Breast epithelium (tissue), 4 donors: ENCODE data around the gene NTRK3. TPM values are rescaled to one million over a fixed set of nuclear protein-coding genes. Genes with fewer than 3 reads are reported as not detected.

ENCODE experiments used
- DNase-seq, 2 donors: peaks; one replicate each; pipeline ENCODE4 v3.0.0-alpha.2; 2019; ENCODE audit warnings: low spot score in 2 of 2
- H3K27ac ChIP-seq, 2 donors: fragments of 200-600 bp; sonication (generic) in 1 of 2; one replicate each; pipeline ENCODE4 v1.5.1; 2016 to 2019; ENCODE audit warnings: mild to moderate bottlenecking in 1 of 2
- H3K27me3 ChIP-seq, 2 donors: fragments of 200-600 bp; sonication (generic) in 1 of 2; one replicate each; pipeline versions ENCODE4 v1.5.1 to v1.6.0; 2017 to 2019; ENCODE audit warnings: control low read depth in 1 of 2, mild to moderate bottlenecking in 1 of 2
- H3K36me3 ChIP-seq: fragments of 200-600 bp; one replicate; pipeline ENCODE4 v1.5.1; 2019
- H3K4me1 ChIP-seq, 2 donors: fragments of 200-600 bp; sonication (generic); one replicate each; pipeline ENCODE4 v1.5.1; 2016 to 2019; ENCODE audit warnings: control low read depth in 1 of 2
- H3K4me3 ChIP-seq, 3 donors: fragments of 200-600 bp; sonication (generic); 1 replicate in 2 of 3; 2 replicates in 1 of 3; pipeline ENCODE4 v1.5.1; 2016 to 2019; ENCODE audit warnings: mild to moderate bottlenecking in 3 of 3, moderate library complexity in 2 of 3
- H3K9me3 ChIP-seq, 2 donors: fragments of 200-600 bp; sonication (generic) in 1 of 2; one replicate each; pipeline ENCODE4 v1.5.1; 2016 to 2019; ENCODE audit warnings: control low read depth in 1 of 2
- POLR2A ChIP-seq: fragments of 450-650 bp; IDR thresholded peaks from one replicate; pipeline ENCODE4 v1.6.1; 2016; ENCODE audit warnings: antibody characterized with exemption, mild to moderate bottlenecking, moderate library complexity
- POLR2AphosphoS5 ChIP-seq, 3 donors: sonication (generic); formaldehyde crosslinking; IDR thresholded peaks; one replicate each; pipeline ENCODE4 v1.6.1; 2017; ENCODE audit warnings: antibody characterized with exemption in 3 of 3
- intact Hi-C: fragments of 100-400 bp; cut with DNase I; formaldehyde crosslinking; loops from one replicate; pipeline ENCODE4 v1.15.1; 2023; ENCODE audit warnings: low total_unique reads
- total RNA-seq, 3 donors: library from RNA; depleted of rRNA; stranded (reverse); fragments of >200 nt; gene quantifications; one replicate each; pipeline ENCODE4 v1.1.0, GENCODE V29; 2016
- TF ChIP-seq, protein P1 (sequence below), 3 donors: fragments of 450-650 bp; IDR thresholded peaks; one replicate each; pipeline ENCODE4 v1.5.1; 2016 to 2017; ENCODE audit warnings: antibody characterized with exemption in 3 of 3, mild to moderate bottlenecking in 3 of 3, moderate library complexity in 3 of 3

Gene NTRK3
- total RNA-seq, 3 donors from 2014 or later: 1.9 to 23.6 (median 13.8) TPM

DNA sequence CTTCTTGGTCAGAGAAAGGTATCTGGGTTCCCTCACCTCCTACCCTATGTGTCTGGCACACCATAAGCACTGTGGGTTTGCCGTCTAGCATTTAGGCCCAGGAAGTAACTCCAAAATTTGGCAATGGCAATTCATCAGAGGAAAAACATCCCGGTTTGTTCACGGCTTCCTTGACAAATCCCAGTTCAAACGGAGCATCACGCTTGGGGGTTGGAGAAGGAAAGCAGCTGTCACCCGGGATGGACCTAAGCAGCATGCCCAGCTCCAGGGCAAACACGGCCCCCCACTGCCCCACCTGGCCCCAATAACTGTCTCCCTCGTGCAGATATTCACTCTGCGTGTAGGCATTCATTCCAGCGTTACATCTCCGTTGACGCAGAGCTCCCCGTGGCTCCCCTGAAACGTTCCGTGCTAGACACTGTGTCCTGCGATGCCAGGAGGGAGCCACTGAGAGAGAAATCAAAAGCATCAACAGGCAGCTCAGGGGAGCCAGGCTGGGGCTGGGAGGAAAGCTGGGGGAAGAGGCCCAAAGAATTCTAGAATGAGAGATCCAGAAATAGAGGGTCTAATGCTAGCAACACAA lies 41.4 kb downstream of the NTRK3 start:
- DNase-seq: no peak
- intact Hi-C loops: no loop called here

DNA sequence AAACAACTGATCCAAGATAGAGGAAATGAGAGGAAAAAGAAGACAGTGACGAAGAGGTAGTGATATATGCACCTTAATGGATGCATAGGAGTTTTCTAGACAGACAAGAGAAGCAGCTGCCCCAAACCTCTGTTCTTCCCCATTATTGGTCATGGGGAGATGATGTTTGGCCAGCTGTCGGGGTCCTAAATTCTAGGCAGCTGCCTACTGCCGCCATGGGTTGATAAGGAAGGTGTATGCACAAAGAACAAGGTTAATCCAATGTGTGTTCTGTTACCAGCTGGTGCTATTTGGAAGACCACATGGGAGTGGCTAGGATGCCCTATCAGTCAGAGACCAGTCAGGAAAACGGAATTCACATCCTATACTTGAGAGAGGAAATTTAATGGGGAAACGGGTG lies 47.4 kb downstream of the NTRK3 start:
- H3K27me3 ChIP-seq: no peaks in the 10 kb centered on the region
- TF ChIP-seq POLR2A (no peak), POLR2AphosphoS5 (IDR thresholded peaks at IDR 0.05) (no peak)
- TF ChIP-seq, protein P1, sequence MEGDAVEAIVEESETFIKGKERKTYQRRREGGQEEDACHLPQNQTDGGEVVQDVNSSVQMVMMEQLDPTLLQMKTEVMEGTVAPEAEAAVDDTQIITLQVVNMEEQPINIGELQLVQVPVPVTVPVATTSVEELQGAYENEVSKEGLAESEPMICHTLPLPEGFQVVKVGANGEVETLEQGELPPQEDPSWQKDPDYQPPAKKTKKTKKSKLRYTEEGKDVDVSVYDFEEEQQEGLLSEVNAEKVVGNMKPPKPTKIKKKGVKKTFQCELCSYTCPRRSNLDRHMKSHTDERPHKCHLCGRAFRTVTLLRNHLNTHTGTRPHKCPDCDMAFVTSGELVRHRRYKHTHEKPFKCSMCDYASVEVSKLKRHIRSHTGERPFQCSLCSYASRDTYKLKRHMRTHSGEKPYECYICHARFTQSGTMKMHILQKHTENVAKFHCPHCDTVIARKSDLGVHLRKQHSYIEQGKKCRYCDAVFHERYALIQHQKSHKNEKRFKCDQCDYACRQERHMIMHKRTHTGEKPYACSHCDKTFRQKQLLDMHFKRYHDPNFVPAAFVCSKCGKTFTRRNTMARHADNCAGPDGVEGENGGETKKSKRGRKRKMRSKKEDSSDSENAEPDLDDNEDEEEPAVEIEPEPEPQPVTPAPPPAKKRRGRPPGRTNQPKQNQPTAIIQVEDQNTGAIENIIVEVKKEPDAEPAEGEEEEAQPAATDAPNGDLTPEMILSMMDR (IDR thresholded peaks at IDR 0.05): no peak
- H3K4me1 ChIP-seq: no peaks in the 10 kb centered on the region
- H3K27ac ChIP-seq: no peak overlapping the region
- no peak for DNase-seq
- H3K4me3 ChIP-seq: no peak overlapping the region
- intact Hi-C loops: no loop called here
- no peaks in the 10 kb centered on the region for H3K36me3 ChIP-seq
- H3K9me3 ChIP-seq: no peaks in the 10 kb centered on the region

More for the DNA sequence above, 41.4 kb downstream of the NTRK3 start:
- H3K4me1 ChIP-seq: no peaks in the 10 kb centered on the region
- no peaks in the 10 kb centered on the region for H3K27me3 ChIP-seq
- H3K9me3 ChIP-seq: no peaks in the 10 kb centered on the region
- no peak for TF ChIP-seq POLR2AphosphoS5 (IDR thresholded peaks at IDR 0.05)
- TF ChIP-seq, protein P1 (IDR thresholded peaks at IDR 0.05): no peak
- TF ChIP-seq POLR2A: no peak
- H3K36me3 ChIP-seq: no peaks in the 10 kb centered on the region
- H3K27ac ChIP-seq: no peak overlapping the region
- no peak overlapping the region for H3K4me3 ChIP-seq

DNA sequence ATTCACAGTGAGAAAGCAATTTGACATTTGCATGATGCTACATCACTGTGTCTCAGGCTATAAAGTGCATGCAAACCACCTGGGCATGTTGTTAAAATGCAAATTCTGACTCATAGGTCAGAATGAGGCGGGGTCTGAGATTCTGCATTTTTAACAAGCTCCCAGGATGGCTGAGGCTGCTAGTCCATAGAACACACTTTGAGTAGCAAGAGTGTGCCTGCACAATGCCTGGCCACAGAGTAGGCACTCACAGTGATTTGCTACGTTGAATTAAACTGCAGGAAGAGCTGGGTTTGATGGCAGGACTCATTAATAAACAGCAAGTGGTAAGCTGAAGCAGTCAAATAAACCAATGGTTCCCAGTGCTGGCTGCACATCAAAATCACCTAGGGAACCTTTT lies 48.1 kb downstream of the NTRK3 start:
- no peak overlapping the region for H3K4me3 ChIP-seq
- H3K4me1 ChIP-seq: no peaks in the 10 kb centered on the region
- H3K27ac ChIP-seq: no peak overlapping the region
- intact Hi-C loops: no loop called here
- no peaks in the 10 kb centered on the region for H3K36me3 ChIP-seq
- no peak for DNase-seq
- TF ChIP-seq POLR2A: no peak
- TF ChIP-seq, protein P1 (IDR thresholded peaks at IDR 0.05): no peak
- no peak for TF ChIP-seq POLR2AphosphoS5 (IDR thresholded peaks at IDR 0.05)
- H3K27me3 ChIP-seq: no peaks in the 10 kb centered on the region
- no peaks in the 10 kb centered on the region for H3K9me3 ChIP-seq

DNA sequence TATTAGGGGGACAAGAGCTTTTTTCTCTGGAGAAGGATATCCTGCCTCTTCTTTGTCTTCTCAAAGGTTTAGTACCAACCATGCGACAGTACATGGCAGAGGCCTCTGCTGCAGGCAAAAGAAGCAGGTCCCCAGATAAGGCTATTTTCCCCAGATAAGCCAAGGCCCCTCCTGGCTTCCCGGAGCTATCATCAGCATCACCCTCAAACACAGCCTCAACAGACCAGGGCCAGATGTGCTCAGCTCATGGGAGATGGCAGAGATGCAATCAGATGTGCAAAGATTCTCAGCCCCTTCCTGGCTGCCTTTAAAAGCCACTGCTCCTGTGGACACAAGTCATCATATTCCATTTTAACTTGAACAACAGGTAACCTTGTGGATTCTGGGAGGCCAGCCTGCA lies 49.0 kb downstream of the NTRK3 start:
- H3K4me1 ChIP-seq: no peaks in the 10 kb centered on the region
- H3K9me3 ChIP-seq: no peaks in the 10 kb centered on the region
- H3K4me3 ChIP-seq: no peak overlapping the region
- H3K27ac ChIP-seq: no peak overlapping the region
- H3K27me3 ChIP-seq: no peaks in the 10 kb centered on the region
- TF ChIP-seq POLR2A (no peak), POLR2AphosphoS5 (IDR thresholded peaks at IDR 0.05) (no peak)
- TF ChIP-seq, protein P1 (IDR thresholded peaks at IDR 0.05): no peak
- intact Hi-C loops: no loop called here
- no peak for DNase-seq
- H3K36me3 ChIP-seq: no peaks in the 10 kb centered on the region

DNA sequence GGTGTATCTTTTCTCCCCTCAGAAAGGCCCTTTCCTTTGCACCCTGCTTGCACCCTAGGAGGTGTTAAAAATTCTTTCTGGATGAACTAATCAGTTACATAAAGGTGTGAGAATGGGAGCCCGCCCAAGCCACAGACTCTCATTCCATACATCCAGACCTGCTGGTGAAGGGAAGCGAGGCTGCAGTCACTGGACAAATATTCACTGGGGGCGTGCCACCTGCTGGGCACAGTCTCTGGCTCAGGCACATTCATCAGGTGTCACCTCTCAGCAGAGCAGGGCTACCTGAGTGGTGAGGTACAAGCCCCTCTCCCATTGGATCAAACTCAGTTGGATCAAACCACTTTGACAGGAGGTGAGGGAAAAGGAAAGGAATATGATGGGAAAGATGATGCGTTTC lies 52.0 kb downstream of the NTRK3 start:
- Histone ChIP-seq H3K27me3 (no peaks in the 10 kb centered on the region), H3K4me3 (no peak overlapping the region), H3K9me3 (no peaks in the 10 kb centered on the region), H3K4me1 (no peaks in the 10 kb centered on the region), H3K27ac (no peak overlapping the region), H3K36me3 (no peaks in the 10 kb centered on the region)
- TF ChIP-seq POLR2A: no peak
- TF ChIP-seq, protein P1 (IDR thresholded peaks at IDR 0.05): no peak
- TF ChIP-seq POLR2AphosphoS5 (IDR thresholded peaks at IDR 0.05): no peak
- no peak for DNase-seq
- intact Hi-C loops: no loop called here
